Measurements from ENCODE around the gene KRT28.

- TF ChIP-seq POLR2A (IDR thresholded peaks at IDR 0.05) (no peak), CTCF (IDR thresholded peaks at IDR 0.05 in 8 of 11, conservative IDR thresholded peaks at IDR 0.05 in 3 of 11) (no peak)
These were observed 34.1 kb downstream of the KRT28 start for GRCh38 chr17:40765657-40766056.
